NCI-H345 treated with DMSO at 0.1 percent for 48 hours (cell line): ENCODE data around the gene CLDN1.
"Not testable (repeated sequence)": the region's sequence is repeated elsewhere in the genome, so short reads cannot be mapped to it uniquely, and the experiment has no call there.

Source experiments
- DNase-seq: peaks from one replicate; lab custom pipeline; 2025; ENCODE audit not compliant: unreplicated experiment; lab: John Stamatoyannopoulos, UW

The CLDN1 gene

GRCh38 chr3:190301591-190301990, 20.7 kb downstream of the CLDN1 start:
- no peak for DNase-seq

GRCh38 chr3:190299969-190300368, 22.3 kb downstream of the CLDN1 start:
- no peak for DNase-seq

- DNase-seq, result no peak
Observed at GRCh38 chr3:190294030-190294429, 28.2 kb downstream of the CLDN1 start.

- no peak for DNase-seq
Observed at GRCh38 chr3:190293621-190294020, 28.6 kb downstream of the CLDN1 start.

GRCh38 chr3:190291994-190292584, 30.2 kb downstream of the CLDN1 start:
- DNase-seq, result no peak

- no peak for DNase-seq
Observed at GRCh38 chr3:190289989-190290388, 32.3 kb downstream of the CLDN1 start.

- no peak for DNase-seq
Observed at GRCh38 chr3:190288836-190289235, 33.4 kb downstream of the CLDN1 start.

GRCh38 chr3:190286014-190286413, 36.2 kb downstream of the CLDN1 start:
- DNase-seq, result no peak

GRCh38 chr3:190281308-190282051, 40.8 kb downstream of the CLDN1 start:
- DNase-seq, result no peak

- no peak for DNase-seq
Observed at GRCh38 chr3:190279690-190280089, 42.6 kb downstream of the CLDN1 start.

- DNase-seq, result no peak
Observed at GRCh38 chr3:190272747-190273146, 49.5 kb downstream of the CLDN1 start.

- no peak for DNase-seq
Observed at GRCh38 chr3:190269101-190269500, 53.1 kb downstream of the CLDN1 start.

GRCh38 chr3:190267464-190267863, 54.8 kb downstream of the CLDN1 start:
- not testable (repeated sequence) for DNase-seq

GRCh38 chr3:190266913-190267290, 55.3 kb downstream of the CLDN1 start:
- no peak for DNase-seq

GRCh38 chr3:190266265-190266912, 55.9 kb downstream of the CLDN1 start:
- DNase-seq, result no peak

GRCh38 chr3:190265796-190266195, 56.5 kb downstream of the CLDN1 start:
- DNase-seq, result no peak

- DNase-seq, result no peak
Observed at GRCh38 chr3:190265126-190265525, 57.1 kb downstream of the CLDN1 start.

GRCh38 chr3:190261740-190262139, 60.5 kb downstream of the CLDN1 start:
- DNase-seq, result no peak

- DNase-seq, result no peak
Observed at GRCh38 chr3:190261015-190261414, 61.2 kb downstream of the CLDN1 start.

- DNase-seq, result no peak
Observed at GRCh38 chr3:190260301-190260700, 61.9 kb downstream of the CLDN1 start.

GRCh38 chr3:190258634-190259033, 63.6 kb downstream of the CLDN1 start:
- DNase-seq, result peak; percentile 60
